Iris pigment epithelial cell (primary cell): Measurements from ENCODE around the gene GADL1.
A peak's percentile ranks its signal among the peaks of the same experiment; 100 is the strongest.

Source experiments
- DNase-seq: peaks from one replicate; pipeline ENCODE4 v3.0.0-alpha.2; 2011; ENCODE audit warnings: low read depth

Gene GADL1

DNA sequence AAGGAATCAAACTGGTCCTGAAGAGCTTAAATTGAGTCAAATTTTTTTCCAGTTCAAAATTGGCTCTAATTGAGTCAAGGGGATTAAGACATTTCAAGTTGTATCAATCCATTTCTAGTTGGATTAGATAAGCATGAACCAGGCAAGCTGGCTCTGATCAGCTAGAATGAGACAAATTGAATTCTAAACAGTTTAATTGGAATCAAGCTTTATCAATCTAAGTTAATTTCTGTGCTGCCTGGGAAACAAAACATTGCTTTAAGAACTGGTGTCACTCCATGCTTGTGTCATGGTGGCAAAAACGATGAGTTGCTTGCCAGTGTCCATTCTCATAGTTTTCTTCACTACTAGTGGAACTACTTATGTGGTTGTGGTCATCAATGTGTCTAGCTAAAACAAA is 171.2 kb downstream of the GADL1 start:
- no peak for DNase-seq

DNA sequence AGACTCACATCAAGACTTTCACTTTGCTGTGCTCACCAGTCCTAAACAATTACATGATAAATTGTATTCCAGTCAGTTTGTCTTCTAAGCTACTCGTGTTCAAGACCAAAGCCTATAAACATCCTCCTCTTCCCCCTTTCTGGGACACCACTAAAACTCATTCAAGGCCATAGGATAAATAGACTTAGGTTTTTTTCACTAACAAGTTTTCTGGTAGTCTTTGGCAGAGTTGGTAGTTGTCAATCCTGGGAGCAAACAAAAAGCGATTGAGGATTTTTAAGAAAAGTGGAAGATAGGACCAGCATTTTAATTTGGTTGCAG is 173.2 kb downstream of the GADL1 start:
- no peak for DNase-seq

GRCh38 chr3:30720586-30721313 is 173.7 kb downstream of the GADL1 start:
- peak; percentile 91 for DNase-seq

- no peak for DNase-seq
Measured at GRCh38 chr3:30719536-30719935, 174.9 kb downstream of the GADL1 start.

DNA sequence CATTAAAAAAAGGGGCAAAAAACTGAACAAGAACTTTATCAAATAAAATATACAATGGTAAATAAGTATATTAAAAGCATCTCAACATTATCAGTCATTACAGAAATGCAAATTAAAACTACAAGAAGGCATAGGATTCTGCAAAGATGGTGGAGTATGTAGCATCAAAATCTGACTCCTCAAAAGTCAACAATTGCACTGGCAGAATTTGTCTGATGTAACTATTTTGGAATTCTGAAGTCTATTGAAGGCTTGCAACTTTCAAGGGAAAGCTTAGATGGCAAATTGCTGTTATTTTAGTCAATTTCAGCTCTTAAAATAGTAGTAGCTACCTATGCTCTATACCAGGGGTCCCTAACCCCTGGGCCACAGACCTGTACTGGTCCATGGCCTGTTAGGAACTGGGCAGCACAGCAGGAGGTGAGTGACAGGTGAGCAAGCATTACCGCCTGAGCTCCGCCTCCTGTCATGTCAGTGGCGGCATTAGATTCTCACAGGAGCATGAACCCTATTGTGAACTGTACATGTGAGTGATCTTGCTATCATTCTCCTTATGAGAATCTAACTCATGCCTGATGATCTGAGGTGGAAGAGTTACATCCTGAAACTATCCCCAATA is 180.5 kb downstream of the GADL1 start:
- no peak for DNase-seq

DNA sequence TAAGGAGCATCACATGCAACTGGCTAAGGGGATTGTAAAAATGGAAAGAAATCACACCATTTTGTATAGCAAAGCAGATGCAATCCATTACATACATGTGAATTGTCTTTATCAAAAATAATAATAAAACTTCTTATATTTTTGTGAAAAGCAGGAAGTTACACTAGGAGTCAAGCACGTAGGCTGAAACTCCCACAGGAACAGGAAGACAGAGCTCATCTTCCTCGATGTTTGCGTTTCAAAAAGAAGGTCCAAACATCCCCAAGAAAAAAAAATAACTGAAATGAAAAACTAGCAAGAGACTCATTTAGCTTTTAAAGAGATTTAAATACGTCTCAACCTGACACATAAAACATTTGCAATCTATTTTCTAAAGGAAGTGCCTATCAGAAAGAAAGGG is 181.5 kb downstream of the GADL1 start:
- no peak for DNase-seq

DNA sequence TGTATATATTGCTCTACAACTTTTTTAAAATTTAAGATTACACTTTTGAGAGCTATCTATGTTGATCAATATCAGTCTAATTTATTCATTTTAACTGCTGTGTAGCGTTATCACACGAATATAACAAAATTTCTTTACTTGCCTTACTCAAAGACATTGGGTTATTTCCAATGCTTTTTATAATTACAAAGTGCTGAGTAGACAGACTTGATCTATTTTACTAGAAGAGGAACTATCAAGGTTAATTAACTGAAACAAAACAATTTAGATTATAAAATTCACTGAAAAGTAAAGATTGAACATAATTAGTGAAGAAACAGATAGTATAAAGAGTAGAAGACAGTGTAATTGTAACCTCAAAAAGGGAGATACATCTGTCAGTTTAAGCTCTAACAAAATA is 182.6 kb downstream of the GADL1 start:
- DNase-seq = no peak

DNA sequence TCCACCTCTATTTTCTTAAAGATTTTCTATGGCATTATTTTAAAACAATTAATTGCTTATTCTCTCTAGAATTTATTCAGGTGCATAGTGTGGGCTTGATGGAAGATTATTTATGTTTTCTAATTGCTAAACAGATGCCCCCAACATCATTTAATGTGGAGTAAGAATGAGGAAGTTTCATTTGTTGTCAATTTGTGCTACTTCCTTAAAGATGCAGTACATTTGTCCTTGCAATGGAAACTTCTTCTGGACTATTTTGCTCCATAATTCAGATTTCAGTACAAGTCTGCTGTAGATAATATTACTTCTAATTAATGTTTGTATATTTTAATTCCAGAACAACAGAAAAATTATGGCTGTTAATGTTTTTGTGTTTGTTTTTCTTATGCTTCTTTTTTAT is 183.3 kb downstream of the GADL1 start:
- no peak for DNase-seq

GRCh38 chr3:30710017-30710416 is 184.4 kb downstream of the GADL1 start:
- DNase-seq = no peak

GRCh38 chr3:30708472-30708871 is 186.0 kb downstream of the GADL1 start:
- DNase-seq = no peak

DNA sequence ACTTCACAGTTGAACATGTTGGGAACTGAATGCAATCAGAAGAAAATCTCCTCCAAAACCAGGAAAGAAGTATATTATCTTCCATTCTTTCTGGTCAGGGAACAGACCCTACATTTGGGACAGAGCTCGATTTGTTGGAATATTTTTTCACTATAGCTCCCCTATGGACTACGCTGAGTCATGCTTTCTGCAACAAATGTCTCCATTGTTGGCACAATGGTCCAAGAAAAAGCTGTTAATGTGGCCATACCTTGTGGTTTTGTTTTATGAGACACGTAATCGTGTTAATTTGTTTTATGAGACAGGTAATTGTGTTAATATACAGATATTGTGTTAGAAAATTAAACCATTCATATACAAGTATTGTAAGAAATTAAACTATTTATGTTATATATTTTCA is 186.6 kb downstream of the GADL1 start:
- DNase-seq = no peak

DNA sequence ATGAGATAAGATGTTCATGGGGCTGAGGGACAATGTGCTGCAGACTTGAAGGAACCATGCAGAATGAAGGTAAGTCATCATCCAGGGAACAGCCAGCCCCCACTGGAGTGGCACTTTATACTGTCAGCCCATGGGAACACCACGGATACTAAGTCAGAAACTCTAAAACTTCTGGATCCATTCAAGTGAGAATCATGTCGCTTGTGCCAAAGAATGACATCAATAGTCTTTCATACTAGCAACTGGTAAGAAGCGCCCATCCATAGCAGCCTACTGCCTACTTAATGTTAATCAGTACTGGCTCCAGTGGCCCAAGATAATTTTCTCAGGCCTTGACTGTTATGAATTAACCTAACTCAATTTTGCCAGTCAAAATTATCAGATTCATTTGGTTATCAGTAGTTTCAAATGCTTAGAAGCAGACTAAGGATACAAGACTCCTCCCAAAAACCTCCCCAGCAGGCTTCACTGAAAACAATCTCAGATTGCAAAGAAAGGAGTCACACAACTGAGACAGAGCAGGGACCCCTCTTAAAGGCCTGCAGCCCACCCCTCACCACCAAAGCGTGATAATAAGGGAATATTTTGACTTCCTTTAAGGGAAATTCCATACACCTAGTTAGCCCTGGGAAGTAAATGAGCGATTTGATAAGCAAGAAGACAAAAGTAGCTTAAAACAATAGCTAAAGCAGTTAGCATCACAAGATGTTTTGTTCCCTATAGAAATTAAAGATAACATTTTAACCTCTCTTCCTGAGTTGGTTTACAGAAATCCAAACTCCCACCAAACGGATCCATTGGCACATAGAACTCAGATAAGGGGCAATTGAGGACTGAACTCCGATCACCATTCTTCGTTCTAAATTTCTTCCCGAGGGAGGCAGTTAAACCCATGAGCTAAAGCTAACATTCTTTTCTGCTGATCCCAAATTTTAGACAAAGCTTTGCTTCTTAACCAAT is 189.2 kb downstream of the GADL1 start:
- no peak for DNase-seq

DNA sequence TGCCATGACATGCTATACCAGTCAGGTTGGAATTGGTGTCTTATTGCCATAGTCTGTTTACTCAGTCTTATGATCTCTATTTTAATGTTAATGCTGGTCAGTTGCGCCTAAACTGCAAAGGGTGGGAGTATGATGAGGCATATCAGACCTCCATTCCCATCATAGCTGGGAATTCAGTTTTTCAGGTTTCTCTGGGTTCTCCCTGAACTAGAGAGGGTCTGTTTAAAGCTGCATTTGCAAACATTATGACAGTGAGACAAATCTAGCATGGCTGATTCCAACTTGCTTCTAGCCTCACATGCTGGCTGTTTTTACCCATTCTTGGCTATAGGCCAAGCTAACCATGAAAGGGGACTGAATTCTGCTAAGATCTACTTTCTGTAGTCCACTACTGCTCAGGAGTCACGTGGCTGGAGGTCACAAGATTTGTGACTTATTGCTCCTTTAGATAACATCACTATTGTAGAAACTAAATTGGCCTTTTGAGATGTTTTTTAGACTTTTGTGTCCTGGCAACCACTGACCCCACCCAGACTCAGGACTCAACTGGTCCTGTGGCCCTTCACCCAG is 191.5 kb downstream of the GADL1 start:
- no peak for DNase-seq

DNA sequence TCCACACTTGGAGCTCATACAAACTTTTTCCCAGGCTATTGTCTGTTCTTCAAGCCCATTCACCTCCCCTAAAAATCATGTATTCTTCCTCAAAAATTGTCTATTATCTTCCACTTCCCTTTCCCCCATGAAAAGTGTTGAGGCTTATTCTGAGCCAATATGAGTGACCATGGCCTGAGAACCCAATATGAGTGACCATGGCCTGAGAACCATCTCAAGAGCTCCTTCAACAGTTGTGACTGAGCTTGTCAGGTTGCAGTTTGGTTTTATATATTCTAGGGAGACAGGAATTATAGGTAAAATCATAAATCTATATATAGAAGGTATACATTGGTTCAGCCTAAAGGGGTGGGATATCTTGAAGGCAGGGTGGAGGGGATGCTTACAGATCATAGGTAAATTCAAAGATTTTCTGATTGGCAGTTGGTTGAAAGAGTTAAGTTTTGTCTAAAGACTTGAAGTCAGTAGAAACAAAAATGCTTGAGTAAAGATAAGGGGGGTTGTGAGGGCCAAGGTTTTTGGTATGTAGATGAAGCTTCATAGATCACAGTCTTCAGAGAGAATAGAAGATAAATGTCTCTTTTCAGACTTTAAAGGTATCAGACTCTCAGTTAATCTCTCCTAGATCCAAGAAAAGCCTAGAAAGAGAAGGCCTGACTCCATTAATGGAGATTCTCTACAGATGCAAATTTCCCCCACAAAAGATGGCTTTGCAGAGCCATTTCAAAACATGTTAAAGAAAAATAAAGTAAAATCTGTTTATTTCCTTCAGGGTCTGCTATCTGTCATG is 192.2 kb downstream of the GADL1 start:
- no peak for DNase-seq

GRCh38 chr3:30700702-30701321 is 193.6 kb downstream of the GADL1 start:
- no peak for DNase-seq

DNA sequence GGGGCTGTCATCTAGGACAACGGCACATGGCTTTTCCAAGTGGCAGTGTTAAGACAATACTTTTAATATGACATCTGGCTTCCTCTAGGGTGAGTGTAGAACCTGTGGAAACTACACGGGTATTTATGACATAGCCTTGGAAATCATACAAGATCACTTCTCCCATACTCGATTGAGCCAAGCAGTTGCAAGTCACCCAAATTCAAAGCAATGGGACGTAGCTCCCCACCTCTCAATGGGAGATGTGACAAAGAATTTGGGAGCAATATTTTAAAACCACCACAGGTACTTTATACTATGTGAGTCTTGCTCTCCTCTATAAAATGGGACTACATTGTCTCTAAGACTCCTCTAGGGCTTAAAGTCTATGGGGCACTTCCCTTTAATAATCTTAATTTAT is 194.5 kb downstream of the GADL1 start:
- DNase-seq = no peak

DNA sequence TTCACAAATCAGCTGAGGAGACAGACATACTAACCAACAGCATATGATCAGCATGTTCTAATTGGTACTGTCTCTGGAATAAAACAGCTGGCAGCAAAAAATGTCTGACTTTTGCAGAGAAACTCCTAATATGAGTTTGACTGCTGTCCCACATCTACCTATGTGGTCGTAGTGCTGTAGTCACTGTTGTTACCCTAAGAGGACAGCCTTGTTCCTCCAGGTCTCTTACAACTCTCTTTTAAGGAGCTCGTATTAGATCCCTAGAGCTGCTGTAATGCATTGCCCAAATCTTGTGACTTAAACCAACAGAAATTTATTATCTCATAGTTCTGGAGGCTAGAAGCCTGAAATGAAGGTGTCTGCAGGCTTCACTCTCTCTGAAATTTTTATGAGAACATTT is 195.9 kb downstream of the GADL1 start:
- no peak for DNase-seq

DNA sequence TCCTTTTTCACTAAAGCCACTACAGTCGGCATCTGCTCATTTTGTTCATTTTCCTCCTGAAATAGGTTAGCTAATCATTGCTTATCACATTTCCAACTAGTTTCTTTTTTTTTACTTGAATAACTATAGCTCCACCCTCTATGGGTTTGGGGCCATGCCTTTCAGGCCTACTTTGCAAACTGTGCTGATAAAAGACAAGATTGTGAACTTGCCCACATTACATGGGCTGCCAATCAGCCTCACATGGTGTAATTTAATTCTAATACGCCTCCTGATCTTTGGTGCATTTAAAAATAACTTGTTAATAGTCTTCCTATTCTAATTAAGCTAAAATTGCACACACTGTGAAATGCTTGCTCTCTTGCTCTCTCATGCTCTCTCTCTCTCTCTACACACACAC is 197.6 kb downstream of the GADL1 start:
- no peak for DNase-seq

DNA sequence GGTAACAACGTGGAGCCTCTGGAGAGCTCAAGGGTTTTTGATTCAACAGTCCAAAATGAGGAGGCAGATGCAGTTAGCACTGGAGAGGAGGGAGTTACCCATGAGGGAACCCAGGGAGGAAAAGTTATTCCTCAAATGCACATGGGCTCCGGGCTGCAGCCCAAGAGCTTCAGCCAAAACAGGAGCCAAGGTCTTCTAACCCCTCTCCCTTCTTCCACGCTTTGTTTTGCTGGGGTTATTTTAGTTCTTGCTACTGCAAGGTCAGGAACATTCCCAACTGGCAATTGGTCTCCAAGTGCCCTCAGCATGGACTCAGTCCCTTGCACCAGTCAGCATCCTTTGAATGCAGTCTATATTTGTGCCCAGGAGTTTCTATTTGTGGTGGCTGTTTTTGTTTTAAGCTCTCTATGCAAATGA is 198.1 kb downstream of the GADL1 start:
- no peak for DNase-seq

DNA sequence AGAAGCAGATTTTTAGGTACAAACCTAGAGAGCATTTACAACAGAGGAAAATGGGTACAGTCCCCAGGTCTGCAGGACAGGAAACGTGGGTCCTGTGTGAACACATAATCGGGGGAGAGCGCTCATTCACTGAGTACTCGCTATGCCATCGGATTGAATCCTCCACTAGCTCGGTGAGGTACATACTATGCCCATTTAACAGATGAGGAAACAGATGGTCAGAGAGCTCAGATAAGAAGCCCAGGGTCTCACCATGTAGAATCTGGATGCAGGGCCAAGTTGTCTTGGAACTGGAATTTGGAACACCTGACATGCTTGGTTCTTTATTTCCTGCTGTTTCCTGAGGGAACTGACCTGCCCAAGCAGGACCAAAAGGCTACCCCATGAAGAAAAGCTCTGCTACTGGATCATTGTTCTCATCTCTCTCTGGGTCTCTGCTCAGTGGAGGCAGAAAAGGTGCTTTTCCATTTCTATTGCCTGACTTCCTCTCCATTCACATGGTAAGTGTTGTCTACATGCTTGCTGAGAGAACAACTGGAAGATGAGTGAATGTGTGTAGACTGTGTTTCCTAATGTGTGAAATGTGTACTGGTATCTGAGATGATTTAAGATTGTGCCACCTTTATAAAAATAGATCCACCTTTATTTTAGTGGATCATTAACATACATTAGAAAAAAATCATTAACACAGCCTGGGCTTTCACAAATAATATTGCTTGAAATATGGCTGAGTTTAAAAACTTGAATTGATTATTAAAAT is 199.0 kb downstream of the GADL1 start:
- DNase-seq = no peak

DNA sequence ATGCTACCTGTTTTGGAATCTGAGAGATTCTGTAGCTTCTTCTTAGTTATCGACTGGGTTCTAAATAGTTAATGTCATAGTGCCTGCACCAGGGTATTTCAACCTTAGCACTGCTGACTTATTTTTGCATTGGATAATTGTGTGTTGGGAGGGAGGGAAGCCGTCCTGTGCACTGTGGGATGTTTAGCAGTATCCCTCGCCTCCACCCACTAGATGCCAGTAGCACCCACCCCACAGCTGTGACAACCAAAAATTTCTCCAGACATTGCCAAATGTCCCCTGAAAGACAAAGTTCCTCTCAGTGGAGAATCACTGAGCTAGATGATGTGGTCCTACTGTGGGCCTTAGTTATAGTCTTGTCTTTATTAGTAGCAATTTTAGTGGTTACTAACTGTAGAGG is 199.8 kb downstream of the GADL1 start:
- no peak for DNase-seq
